NCI-H2171 (cell line): ENCODE results near the gene BLOC1S4.
A peak's percentile ranks its signal among the peaks of the same experiment; 100 is the strongest.
"Not testable (repeated sequence)": the region's sequence is repeated elsewhere in the genome, so short reads cannot be mapped to it uniquely, and the experiment has no call there.

Experiments used
- DNase-seq: peaks from one replicate; lab custom pipeline; 2025; lab: John Stamatoyannopoulos, UW

The BLOC1S4 gene, protein sequence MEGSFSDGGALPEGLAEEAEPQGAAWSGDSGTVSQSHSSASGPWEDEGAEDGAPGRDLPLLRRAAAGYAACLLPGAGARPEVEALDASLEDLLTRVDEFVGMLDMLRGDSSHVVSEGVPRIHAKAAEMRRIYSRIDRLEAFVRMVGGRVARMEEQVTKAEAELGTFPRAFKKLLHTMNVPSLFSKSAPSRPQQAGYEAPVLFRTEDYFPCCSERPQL

GRCh38 chr4:6716018-6716911 is at the start of gene BLOC1S4:
BLOC1S4 (plus strand) TSS chr4:6716174; CDS start chr4:6716210, 36 bp downstream.
- DNase-seq: peak; percentile 71

GRCh38 chr4:6668391-6668790 is 47.6 kb upstream of the BLOC1S4 start:
- DNase-seq: no peak

- no peak for DNase-seq
These were observed 44.3 kb upstream of the BLOC1S4 start for GRCh38 chr4:6671648-6672047.

DNA sequence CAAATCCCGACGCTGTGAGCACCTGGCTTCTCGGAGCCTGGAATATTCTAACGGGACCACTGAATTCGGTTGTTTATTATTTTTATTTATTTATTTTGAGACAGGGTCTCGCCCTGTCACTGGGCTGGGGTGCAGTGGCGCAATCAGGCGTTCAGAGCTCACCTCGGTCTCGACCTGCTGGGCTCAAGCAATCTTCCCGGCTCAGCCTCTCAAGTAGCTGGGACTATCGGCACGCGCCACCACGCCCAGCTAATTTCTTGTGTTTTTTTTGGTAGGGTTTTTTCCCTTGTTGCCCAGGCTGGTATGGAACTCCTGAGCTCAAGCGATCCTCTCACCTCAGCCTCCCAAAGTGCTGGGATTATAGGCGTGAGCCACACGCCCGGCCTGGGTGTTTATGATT is 43.8 kb upstream of the BLOC1S4 start:
- no peak for DNase-seq

GRCh38 chr4:6672541-6673190 is 43.3 kb upstream of the BLOC1S4 start:
- not testable (repeated sequence) for DNase-seq

DNA sequence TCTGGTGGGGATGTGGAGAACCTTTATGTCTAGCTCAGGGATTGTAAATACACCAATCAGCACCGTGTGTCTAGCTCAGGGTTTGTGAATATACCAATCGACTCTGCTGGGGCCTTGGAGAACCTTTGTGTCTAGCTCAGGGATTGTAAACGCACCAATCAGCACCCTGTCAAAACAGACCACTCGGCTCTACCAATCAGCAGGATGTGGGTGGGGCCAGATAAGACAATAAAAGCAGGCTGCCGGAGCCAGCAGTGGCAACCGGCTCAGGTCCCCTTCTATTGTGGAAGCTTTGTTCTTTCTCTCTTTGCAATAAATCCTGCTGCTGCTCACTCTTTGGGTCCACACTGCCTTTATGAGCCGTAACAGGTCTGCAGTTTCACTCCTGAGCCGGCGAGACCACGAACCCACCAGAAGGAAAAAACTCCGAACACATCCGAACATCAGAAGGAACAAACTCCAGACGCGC is 42.7 kb upstream of the BLOC1S4 start:
- not testable (repeated sequence) for DNase-seq

DNA sequence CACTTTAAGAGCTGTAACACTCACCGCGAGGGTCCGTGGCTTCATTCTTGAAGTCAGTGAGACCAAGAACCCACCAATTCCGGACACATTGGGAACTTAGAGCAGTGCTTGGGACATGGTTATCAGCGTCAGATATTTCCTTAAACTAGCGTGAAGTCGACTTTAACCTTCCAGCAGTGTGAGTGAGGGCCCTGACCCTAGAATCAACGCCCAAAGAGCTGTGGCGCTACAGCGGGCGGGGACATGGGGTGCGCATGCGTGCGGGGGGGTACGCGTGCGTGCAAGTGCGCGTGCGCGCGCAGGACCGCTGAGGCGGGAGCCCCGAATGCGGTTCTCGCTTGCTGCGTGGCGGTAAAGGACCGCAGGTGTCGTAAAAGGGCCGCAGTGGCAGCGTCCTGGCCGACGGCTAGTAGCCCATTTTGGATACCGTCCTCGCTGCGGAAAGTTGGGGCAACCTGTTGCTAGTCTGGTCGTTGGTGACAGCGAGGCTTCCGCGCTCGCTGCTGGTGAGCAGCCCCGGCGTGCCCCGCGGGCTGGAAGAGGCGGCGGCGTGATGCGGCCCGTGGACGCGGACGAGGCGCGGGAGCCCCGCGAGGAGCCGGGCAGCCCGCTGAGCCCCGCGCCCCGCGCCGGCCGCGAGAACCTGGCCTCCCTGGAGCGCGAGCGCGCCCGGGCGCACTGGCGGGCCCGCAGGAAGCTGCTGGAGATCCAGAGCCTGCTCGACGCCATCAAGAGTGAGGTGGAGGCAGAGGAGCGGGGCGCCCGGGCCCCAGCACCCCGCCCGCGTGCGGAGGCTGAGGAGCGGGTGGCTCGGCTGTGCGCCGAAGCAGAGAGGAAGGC is 42.1 kb upstream of the BLOC1S4 start:
- peak; percentile 83 for DNase-seq

DNA sequence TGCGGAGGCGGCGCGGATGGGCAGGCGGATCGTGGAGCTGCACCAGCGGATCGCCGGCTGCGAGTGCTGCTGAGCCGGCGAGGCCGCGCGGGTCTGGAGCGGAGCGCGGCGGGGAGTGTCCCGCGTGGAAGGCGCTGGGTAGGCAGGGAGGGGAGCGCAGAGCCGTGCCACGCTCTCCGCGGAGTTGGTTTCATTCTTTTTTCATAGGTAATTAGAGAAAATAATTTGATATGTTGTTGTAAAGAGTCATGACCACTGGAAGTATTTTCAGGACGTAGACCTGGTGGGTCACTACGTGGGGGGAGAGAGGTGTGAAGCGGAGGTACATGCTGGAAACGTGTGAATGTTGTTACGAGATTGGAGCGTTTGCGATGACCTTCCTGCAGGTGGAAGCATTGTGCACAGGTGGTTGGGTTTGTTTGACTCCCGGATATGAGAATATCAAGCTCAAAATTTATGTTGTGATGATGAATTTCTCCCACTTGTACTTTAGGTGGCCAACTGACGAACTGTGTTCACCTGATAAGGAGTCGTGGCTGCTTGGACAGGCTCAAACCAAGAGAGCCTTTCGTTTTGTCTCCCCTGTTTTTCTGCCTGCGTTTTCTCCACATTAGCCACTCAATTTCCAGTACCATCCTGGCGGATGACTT is 41.3 kb upstream of the BLOC1S4 start:
- peak; percentile 34 for DNase-seq

- DNase-seq: no peak
These were observed 39.0 kb upstream of the BLOC1S4 start for GRCh38 chr4:6676722-6677558.

GRCh38 chr4:6680372-6681034 is 35.5 kb upstream of the BLOC1S4 start:
- no peak for DNase-seq

GRCh38 chr4:6681191-6681590 is 34.8 kb upstream of the BLOC1S4 start:
- no peak for DNase-seq

DNA sequence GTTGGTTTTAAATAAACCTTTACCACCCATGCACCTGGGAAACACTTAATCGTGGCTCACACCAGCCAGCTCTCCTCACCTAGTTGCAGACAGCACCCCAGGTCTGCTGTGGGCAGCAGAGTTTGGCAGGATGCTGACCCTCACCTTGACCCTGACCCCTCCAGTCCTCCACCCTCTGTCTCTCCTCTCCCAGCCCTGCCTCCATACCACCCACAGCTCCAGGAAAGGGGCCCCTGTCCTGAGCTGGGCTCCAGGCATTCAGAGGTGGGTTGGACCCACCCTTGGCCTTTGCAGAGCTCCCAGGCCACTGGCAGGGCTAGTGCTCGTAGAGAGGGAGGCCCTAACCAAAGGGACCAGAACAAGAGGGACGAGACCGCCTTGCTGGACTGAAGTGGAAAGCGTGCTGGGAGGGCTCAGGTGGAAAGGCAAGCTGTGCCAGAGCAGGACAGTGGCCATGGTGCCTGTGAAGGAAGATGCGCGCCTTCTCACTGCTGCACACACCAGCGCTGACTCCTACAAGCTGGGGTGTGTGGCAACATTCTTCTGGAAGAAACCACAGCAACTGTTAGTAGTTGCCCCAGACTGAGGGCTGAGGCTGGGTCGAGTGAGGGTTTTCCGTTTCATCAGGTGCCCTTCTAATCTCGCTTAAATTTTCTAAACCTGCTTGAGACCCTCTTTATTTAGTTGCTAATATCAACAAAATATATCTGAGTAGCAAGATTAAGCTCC is 32.9 kb upstream of the BLOC1S4 start:
- no peak for DNase-seq

GRCh38 chr4:6684656-6685055 is 31.3 kb upstream of the BLOC1S4 start:
- DNase-seq: no peak

DNA sequence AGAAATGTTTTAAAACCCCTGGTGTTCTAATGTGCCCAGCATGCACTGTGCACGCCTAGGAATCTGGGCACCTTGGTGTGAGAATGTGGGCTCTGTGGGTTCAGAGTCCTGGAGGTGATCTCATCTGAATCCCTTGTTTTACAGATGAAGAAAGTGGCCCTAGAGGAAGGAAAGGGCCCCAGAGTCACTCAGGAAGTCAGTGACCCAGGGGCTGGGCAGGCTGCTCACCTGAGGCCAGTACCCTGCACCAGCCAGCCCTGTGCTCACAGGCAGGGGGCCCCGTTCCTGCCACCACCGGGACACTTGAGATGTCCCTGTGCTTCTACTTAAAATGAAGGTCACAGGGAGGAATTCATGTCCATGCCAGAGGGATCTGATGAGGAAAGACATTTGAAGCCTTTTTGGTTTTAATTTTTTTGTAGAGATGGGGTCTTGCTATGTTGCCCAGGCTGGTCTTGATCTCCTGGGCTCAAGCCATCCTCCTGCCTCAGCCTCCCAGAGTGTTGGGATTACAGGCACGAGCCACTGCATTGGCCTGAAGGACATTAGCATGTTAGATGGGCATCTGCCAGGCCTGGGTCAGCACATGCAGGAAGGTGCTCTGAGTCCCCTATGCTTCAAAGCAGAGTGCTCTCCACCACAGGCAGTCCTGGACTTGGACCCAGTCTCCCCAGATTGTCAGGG is 29.7 kb upstream of the BLOC1S4 start:
- DNase-seq: no peak

DNA sequence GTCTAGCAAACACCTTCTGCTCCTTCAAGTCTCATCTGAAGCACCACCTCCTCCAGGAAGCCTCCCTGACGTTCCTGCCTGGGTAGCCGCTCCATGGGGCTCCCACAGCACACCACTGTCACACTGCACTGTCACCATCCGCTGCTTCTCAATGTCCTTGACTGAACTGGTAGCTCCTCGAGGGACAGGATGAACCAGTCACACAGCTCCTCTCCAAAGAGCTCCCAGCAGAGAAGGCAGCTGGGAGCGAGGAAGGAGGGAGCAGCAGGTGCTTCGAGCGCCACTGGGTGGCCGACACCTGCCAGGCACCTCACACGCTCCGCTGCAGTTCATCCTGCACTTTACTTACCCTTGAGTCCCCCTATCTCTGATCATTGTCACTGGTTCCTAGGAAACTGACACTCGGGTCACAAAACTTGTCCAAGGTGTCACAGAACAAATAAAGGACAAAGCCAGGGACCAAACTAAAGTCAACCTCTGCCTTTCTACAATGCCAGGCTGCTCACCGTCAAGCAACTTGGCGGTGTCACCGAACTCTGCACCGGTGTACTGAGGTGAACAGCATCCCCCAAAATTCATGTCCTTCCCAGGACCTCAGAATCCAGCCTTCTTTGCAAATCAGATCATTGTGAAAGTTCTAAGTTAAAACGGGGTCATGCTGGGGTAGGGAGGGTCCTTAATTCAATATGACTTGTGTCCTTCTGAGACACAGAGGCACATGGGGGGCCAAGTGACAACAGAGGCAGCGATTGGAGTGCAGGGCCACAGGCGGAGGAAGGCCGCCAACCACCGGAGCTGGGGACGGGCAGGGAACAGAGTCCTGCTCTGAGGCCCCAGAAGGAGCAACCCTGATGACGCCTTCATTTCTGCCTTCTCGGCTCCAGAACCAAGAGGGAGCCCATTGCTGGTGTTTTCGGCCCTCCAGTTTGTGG is 27.8 kb upstream of the BLOC1S4 start:
- DNase-seq: no peak

DNA sequence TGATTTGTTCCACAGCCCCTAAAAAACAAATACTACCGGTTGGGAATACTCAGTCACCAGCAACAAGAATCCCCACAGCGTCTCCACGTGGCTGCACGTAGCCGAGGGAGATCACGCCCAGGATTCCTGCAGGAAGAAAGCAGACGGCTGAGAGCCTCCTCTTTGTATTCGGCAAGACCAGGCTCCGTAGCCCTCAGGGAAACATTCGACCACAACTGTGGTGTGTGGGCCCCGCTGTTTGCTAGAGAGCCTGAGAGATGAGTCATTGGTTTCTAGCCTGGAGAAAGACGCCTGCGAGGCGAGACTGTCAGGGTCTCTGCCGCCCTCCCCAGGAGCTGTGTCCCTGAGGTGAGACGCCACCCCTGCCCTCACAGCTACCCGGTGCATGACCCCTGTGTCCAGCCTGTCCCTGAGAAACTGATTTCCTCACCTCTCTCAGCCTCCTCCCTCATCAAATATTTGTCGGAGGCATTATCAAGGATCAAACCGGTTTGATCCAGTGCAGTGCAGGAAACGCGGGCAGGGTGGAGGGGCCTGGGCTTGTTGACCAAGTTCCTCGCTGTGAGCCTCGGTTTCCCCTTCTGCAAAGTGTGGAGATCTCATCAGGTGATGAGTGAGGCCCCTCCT is 27.0 kb upstream of the BLOC1S4 start:
- DNase-seq: no peak

GRCh38 chr4:6689506-6689960 is 26.4 kb upstream of the BLOC1S4 start:
- DNase-seq: no peak
